ENCODE results near the gene EWSR1.

The EWSR1 gene

DNA sequence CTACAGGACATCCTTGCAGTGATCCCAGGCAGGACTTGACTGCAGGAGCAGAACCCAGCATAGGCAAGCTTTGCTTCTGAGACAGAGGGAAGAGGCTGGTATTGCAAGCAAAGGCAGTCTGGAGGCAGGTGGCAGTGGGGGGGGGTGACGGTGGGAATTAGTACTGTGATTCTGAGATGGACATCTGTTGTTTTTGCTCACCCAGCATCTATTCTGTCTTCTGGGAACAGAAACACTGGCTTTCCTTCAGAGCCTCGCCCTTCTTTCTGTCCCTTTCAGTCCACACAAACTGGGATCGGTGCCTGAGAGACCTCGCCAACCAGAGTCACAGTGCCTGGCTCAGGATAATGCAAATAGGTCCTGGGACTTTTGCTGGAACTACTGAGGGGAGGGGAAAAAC is 78.6 kb downstream of the EWSR1 start:
- TF ChIP-seq, protein P1, sequence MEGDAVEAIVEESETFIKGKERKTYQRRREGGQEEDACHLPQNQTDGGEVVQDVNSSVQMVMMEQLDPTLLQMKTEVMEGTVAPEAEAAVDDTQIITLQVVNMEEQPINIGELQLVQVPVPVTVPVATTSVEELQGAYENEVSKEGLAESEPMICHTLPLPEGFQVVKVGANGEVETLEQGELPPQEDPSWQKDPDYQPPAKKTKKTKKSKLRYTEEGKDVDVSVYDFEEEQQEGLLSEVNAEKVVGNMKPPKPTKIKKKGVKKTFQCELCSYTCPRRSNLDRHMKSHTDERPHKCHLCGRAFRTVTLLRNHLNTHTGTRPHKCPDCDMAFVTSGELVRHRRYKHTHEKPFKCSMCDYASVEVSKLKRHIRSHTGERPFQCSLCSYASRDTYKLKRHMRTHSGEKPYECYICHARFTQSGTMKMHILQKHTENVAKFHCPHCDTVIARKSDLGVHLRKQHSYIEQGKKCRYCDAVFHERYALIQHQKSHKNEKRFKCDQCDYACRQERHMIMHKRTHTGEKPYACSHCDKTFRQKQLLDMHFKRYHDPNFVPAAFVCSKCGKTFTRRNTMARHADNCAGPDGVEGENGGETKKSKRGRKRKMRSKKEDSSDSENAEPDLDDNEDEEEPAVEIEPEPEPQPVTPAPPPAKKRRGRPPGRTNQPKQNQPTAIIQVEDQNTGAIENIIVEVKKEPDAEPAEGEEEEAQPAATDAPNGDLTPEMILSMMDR (IDR thresholded peaks at IDR 0.05; ENCODE audit: control insufficient read depth, insufficient read depth, low read depth, low read length, missing control alignments): no peak
- no peak for DNase-seq (ENCODE audit: low read depth)
- no peak overlapping the region for H3K4me3 ChIP-seq (ENCODE audit: control insufficient read depth, low read depth, low read length)

- no peak for DNase-seq (ENCODE audit: low read depth)
- TF ChIP-seq, protein P1 (IDR thresholded peaks at IDR 0.05; ENCODE audit: control insufficient read depth, insufficient read depth, low read depth, low read length, missing control alignments): no peak
- H3K4me3 ChIP-seq (ENCODE audit: control insufficient read depth, low read depth, low read length): no peak overlapping the region
Observed at GRCh38 chr22:29348041-29348440, 80.0 kb downstream of the EWSR1 start.

- DNase-seq (ENCODE audit: low read depth): no peak
- TF ChIP-seq, protein P1 (IDR thresholded peaks at IDR 0.05; ENCODE audit: control insufficient read depth, insufficient read depth, low read depth, low read length, missing control alignments): no peak
- no peak overlapping the region for H3K4me3 ChIP-seq (ENCODE audit: control insufficient read depth, low read depth, low read length)
Observed at GRCh38 chr22:29348956-29349355, 80.9 kb downstream of the EWSR1 start.
